ENCODE data around the gene ADGRA1.

DNA sequence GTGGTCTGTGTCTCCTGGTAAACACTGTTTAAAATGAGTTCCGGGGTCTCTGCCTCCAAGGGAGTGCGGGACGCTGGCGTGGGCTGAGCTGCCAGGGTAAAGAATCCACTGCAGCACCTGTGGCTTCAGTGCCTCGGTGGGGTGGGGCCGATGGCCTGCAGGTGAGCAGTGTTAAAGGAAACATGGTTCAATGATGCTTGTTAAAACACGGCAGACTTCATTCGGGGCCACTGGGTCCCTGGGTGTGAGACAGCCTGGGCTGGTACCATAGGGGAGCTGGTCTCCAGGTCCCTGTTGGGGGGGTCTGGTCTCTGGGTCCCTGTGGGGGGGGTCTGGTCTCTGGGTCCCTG lies 47.4 kb downstream of the ADGRA1 start:
- TF ChIP-seq, protein P1, sequence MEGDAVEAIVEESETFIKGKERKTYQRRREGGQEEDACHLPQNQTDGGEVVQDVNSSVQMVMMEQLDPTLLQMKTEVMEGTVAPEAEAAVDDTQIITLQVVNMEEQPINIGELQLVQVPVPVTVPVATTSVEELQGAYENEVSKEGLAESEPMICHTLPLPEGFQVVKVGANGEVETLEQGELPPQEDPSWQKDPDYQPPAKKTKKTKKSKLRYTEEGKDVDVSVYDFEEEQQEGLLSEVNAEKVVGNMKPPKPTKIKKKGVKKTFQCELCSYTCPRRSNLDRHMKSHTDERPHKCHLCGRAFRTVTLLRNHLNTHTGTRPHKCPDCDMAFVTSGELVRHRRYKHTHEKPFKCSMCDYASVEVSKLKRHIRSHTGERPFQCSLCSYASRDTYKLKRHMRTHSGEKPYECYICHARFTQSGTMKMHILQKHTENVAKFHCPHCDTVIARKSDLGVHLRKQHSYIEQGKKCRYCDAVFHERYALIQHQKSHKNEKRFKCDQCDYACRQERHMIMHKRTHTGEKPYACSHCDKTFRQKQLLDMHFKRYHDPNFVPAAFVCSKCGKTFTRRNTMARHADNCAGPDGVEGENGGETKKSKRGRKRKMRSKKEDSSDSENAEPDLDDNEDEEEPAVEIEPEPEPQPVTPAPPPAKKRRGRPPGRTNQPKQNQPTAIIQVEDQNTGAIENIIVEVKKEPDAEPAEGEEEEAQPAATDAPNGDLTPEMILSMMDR (IDR thresholded peaks at IDR 0.05) = no peak
- no peak for TF ChIP-seq POLR2A (IDR thresholded peaks at IDR 0.05)
- TF ChIP-seq POLR2AphosphoS5 (IDR thresholded peaks at IDR 0.05) = no peak

All from prostate gland (tissue), 2 donors.